Chondrocyte (in vitro differentiated cells): ENCODE results near the gene SHROOM2. TPM values are rescaled to one million over a fixed set of nuclear protein-coding genes. Genes with fewer than 3 reads are reported as not detected.

Experiments
- DNase-seq: peaks from one replicate; pipeline ENCODE4 v3.0.0; 2021; ENCODE audit warnings: mixed read lengths, low spot score
- H3K27ac Mint-ChIP-seq: one replicate; pipeline ENCODE4 v1.8.0; 2021; ENCODE audit warnings: mild to moderate bottlenecking, moderate library complexity, mixed read lengths; ENCODE audit not compliant: unreplicated experiment
- H3K27me3 Mint-ChIP-seq: 2 replicates; pipeline ENCODE4 v1.8.0; 2021; ENCODE audit warnings: low read depth, mixed read lengths
- H3K36me3 Mint-ChIP-seq: 2 replicates; pipeline ENCODE4 v1.8.0; 2021; ENCODE audit warnings: low read depth, mixed read lengths
- H3K4me1 Mint-ChIP-seq: 2 replicates; pipeline ENCODE4 v1.8.0; 2021; ENCODE audit warnings: low read depth, mild to moderate bottlenecking, mixed read lengths
- H3K4me3 Mint-ChIP-seq: one replicate; pipeline ENCODE4 v1.8.0; 2021; ENCODE audit warnings: mild to moderate bottlenecking, moderate library complexity, mixed read lengths; ENCODE audit not compliant: unreplicated experiment
- H3K9me3 Mint-ChIP-seq: 2 replicates; pipeline ENCODE4 v1.8.0; 2021; ENCODE audit warnings: low read depth, mixed read lengths
- total RNA-seq: library from RNA; stranded (reverse); gene quantifications from 3 replicates; pipeline ENCODE4 v1.2.1, GENCODE V29; 2021
- TF ChIP-seq, protein P1 (sequence below): fragments of 200-600 bp; sonication (generic); IDR thresholded peaks from 2 replicates; pipeline ENCODE4 v1.5.0; 2021; ENCODE audit warnings: antibody characterized with exemption, mild to moderate bottlenecking, moderate library complexity

Gene SHROOM2
- total RNA-seq, 1 donor from 2014 or later = 4.4 TPM

DNA sequence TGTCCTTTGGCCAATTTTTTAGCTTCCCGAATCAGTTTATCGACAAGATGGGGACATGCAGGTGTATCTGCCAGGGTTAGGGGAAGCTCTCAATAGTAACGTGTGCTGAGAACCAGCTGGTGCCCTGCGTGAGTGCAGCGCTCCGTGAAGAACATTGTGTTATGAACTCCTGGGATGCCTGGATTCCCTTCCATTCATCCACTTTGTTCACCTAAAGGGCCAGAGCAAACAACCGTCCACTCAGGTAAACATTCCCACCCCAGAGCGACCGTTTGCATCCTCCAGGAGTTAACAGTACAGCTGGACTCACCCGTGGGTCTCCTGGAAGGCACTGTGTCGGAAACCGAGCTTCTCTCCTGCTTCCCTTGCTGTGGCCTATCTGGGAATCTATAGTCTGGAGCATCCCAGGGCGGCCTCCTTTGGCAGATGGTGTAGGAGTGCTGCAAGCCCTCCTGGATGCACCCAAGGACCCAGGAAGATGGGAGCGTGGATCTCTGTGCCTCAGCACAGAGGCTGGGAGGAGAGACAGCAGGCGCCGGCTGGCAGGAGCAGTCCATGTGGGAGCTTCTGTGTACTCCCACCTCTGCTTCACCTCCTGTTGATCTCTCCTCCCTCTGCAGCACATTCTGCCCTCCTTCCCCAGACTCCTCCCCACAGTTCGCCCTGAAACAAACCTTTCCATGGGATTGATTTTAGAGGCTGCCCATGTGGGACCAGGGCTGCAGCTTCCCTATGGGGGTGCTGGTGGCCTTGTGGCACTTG lies 62.7 kb downstream of the SHROOM2 start:
- H3K4me3 Mint-ChIP-seq = no peak overlapping the region
- no peaks in the 10 kb centered on the region for H3K27me3 Mint-ChIP-seq
- TF ChIP-seq, protein P1, sequence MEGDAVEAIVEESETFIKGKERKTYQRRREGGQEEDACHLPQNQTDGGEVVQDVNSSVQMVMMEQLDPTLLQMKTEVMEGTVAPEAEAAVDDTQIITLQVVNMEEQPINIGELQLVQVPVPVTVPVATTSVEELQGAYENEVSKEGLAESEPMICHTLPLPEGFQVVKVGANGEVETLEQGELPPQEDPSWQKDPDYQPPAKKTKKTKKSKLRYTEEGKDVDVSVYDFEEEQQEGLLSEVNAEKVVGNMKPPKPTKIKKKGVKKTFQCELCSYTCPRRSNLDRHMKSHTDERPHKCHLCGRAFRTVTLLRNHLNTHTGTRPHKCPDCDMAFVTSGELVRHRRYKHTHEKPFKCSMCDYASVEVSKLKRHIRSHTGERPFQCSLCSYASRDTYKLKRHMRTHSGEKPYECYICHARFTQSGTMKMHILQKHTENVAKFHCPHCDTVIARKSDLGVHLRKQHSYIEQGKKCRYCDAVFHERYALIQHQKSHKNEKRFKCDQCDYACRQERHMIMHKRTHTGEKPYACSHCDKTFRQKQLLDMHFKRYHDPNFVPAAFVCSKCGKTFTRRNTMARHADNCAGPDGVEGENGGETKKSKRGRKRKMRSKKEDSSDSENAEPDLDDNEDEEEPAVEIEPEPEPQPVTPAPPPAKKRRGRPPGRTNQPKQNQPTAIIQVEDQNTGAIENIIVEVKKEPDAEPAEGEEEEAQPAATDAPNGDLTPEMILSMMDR = no peak
- H3K36me3 Mint-ChIP-seq = no peaks in the 10 kb centered on the region
- peaks cover 22% of the 10 kb centered on the region for H3K4me1 Mint-ChIP-seq
- no peak for DNase-seq
- no peak overlapping the region for H3K27ac Mint-ChIP-seq
- peaks cover 8% of the 10 kb centered on the region for H3K9me3 Mint-ChIP-seq

DNA sequence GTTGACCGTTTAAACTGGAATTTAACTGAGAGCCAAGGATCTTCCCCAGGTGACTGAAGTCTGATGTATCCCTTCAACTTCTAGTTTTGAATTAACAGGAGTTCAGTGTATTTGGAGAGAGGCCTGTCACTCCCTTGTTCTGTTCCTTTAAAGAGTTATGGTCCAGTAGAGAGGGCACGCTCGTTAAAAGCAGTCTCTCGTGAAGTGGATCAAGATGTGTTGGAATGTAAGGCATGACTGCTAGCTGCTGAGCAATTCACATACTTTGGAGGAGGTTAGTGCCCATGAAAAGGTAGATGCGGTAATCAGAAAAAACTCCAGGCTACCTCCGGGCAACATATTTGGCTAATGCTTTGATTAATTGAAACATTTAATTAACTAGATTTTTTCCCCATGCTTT lies 65.7 kb downstream of the SHROOM2 start:
- DNase-seq = no peak
- no peak overlapping the region for H3K27ac Mint-ChIP-seq
- H3K4me3 Mint-ChIP-seq = no peak overlapping the region
- H3K4me1 Mint-ChIP-seq = peaks cover 12% of the 10 kb centered on the region
- TF ChIP-seq, protein P1 = no peak
- peaks cover under 1% of the 10 kb centered on the region for H3K36me3 Mint-ChIP-seq
- peaks cover 7% of the 10 kb centered on the region for H3K9me3 Mint-ChIP-seq
- H3K27me3 Mint-ChIP-seq = no peaks in the 10 kb centered on the region

- Mint-ChIP-seq H3K4me3 (no peak overlapping the region), H3K4me1 (peaks cover 6% of the 10 kb centered on the region), H3K36me3 (peaks cover 2% of the 10 kb centered on the region), H3K27me3 (no peaks in the 10 kb centered on the region), H3K9me3 (peaks cover 9% of the 10 kb centered on the region), H3K27ac (no peak overlapping the region)
- DNase-seq = no peak
- TF ChIP-seq, protein P1 = no peak
Measured at GRCh38 chrX:9853307-9853706, 67.1 kb downstream of the SHROOM2 start.

DNA sequence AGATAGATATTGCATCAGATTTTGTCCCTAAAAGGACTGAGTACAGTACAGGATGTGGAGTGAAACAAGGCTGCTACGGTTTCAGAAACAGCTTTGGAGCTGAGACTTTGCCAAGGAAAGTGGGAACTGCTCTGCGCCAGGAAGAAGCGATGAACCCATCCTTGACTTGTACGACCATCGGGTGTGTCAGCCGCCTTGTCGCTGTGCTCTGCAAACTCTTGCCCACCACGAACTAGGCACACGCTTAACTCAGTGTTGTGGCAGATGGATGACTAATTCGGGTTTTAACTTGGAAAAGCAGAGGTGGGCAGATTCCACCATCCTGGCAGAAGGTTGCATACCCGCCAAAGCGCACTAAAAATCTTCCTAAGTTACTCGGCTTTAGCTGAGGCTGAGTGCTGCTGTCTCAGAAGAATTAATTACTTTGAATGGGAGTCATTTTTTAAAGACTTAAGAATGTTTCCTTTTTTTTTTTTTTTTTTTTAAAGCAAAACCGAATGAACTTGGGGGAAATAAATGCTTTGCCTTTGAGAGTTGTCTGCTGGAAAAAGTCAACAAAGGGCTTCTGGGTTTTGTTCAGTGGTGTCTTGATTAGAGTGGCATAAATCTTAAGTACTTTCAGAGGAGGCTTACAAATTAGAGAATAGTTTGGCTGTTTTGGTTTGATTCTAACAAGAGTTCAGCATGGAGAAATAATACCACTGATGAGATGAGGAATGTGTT lies 69.5 kb downstream of the SHROOM2 start:
- peaks cover 19% of the 10 kb centered on the region for H3K4me1 Mint-ChIP-seq
- H3K4me3 Mint-ChIP-seq = no peak overlapping the region

DNA sequence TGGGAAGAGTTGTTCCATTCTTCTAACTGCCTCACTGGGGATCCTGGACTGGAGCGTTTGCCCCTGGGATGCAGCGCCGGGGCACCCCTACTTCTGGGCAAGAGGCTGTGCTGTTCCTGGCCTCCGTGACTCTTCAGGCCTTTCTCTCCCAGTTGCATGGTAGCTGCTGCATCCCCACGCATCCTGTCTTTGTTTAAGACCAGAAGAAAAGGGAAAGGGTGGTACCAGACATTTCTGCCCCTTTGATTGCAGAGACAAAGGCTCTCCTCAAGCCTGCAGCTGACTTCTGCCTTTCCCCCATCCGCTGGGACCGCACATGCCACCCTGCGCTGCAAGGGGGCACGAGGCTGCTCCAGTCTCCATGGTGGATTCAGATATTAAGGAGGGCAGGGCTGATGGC lies 70.4 kb downstream of the SHROOM2 start:
- Mint-ChIP-seq H3K27me3 (no peaks in the 10 kb centered on the region), H3K27ac (no peak overlapping the region), H3K36me3 (peaks cover 2% of the 10 kb centered on the region), H3K9me3 (peaks cover 12% of the 10 kb centered on the region), H3K4me1 (peaks cover 19% of the 10 kb centered on the region), H3K4me3 (no peak overlapping the region)
- no peak for DNase-seq
- TF ChIP-seq, protein P1 = no peak

More for the DNA sequence above, 69.5 kb downstream of the SHROOM2 start:
- H3K27ac Mint-ChIP-seq = no peak overlapping the region
- TF ChIP-seq, protein P1 = no peak
- peaks cover 9% of the 10 kb centered on the region for H3K9me3 Mint-ChIP-seq
- no peaks in the 10 kb centered on the region for H3K27me3 Mint-ChIP-seq
- no peak for DNase-seq
- peaks cover 2% of the 10 kb centered on the region for H3K36me3 Mint-ChIP-seq
